HepG2 (cell line): ENCODE data around the gene TRPV4. TPM values are rescaled to one million over a fixed set of nuclear protein-coding genes. Genes with fewer than 3 reads are reported as not detected.

Experiments used
- HOMEZ ChIP-seq: IDR thresholded peaks from 2 replicates; pipeline ENCODE4 v1.6.1; 2016; ENCODE audit warnings: low read depth
- IKZF4 ChIP-seq: sonication (generic); formaldehyde crosslinking; IDR thresholded peaks from 2 replicates; pipeline ENCODE4 v1.5.1; 2020; ENCODE audit warnings: borderline replicate concordance, mild to moderate bottlenecking, low read depth, missing genetic modification reagents; ENCODE audit errors: not compliant biosample characterization
- MAX ChIP-seq: IDR thresholded peaks from 2 replicates; pipeline ENCODE4 v1.6.1; 2012; ENCODE audit warnings: inconsistent platforms
- MIER3 ChIP-seq: IDR thresholded peaks from 2 replicates; pipeline ENCODE4 v1.6.1; 2016; ENCODE audit warnings: missing compliant biosample characterization, borderline replicate concordance
- PRDM10 ChIP-seq: sonication (generic); formaldehyde crosslinking; IDR thresholded peaks from 2 replicates; pipeline ENCODE4 v1.4.0; 2020; ENCODE audit warnings: low read depth, missing genetic modification reagents
- SIX4 ChIP-seq: sonication (generic); formaldehyde crosslinking; IDR thresholded peaks from 2 replicates; pipeline ENCODE4 v1.4.0; 2020; ENCODE audit warnings: missing genetic modification reagents
- SOX5 ChIP-seq: IDR thresholded peaks from 2 replicates; pipeline ENCODE4 v1.6.1; 2016; ENCODE audit warnings: borderline replicate concordance
- TRIM22 ChIP-seq: fragments of 450-650 bp; IDR thresholded peaks from 2 replicates; pipeline ENCODE4 v1.6.1; 2017
- USF2 ChIP-seq, 2 experiments: sonication (generic) in 1 of 2; formaldehyde crosslinking in 1 of 2; IDR thresholded peaks; 2 replicates each; pipeline versions ENCODE4 v1.5.1 to v1.6.1; 2011 to 2020; ENCODE audit warnings: borderline replicate concordance in 1 of 2, low read depth in 1 of 2, low read length in 1 of 2, mild to moderate bottlenecking in 1 of 2, missing genetic modification reagents in 1 of 2, moderate library complexity in 1 of 2
- ZBTB42 ChIP-seq: sonication (generic); formaldehyde crosslinking; IDR thresholded peaks from 2 replicates; pipeline ENCODE4 v1.5.0; 2020; ENCODE audit warnings: mild to moderate bottlenecking, missing genetic modification reagents
- ZFP36 ChIP-seq: fragments of 150-350 bp; IDR thresholded peaks from 2 replicates; pipeline ENCODE4 v1.6.1; 2018; ENCODE audit warnings: borderline replicate concordance, low read length, low read depth; ENCODE audit not compliant: partially characterized antibody
- ZNF205 ChIP-seq: IDR thresholded peaks from 2 replicates; pipeline ENCODE4 v1.6.1; 2018; ENCODE audit warnings: missing biosample characterization, missing genetic modification reagents
- ZNF343 ChIP-seq: sonication (generic); formaldehyde crosslinking; IDR thresholded peaks from 2 replicates; pipeline ENCODE4 v1.4.0; 2020; ENCODE audit warnings: mild to moderate bottlenecking, missing genetic modification reagents
- ZNF550 ChIP-seq: sonication (generic); formaldehyde crosslinking; IDR thresholded peaks from 2 replicates; pipeline ENCODE4 v1.4.0; 2020; ENCODE audit warnings: mild to moderate bottlenecking, missing genetic modification reagents, borderline replicate concordance
- ZNF749 ChIP-seq: sonication (generic); formaldehyde crosslinking; IDR thresholded peaks from 2 replicates; pipeline ENCODE4 v1.8.0; 2022; ENCODE audit warnings: mild to moderate bottlenecking, missing genetic modification reagents, moderate library complexity, borderline replicate concordance
- ZSCAN5A ChIP-seq: sonication (generic); formaldehyde crosslinking; IDR thresholded peaks from 2 replicates; pipeline ENCODE4 v1.8.0; 2022; ENCODE audit warnings: mild to moderate bottlenecking, missing genetic modification reagents, borderline replicate concordance
- polyA plus RNA-seq, 8 experiments: library from polyadenylated mRNA; depleted of rRNA in 3 of 8; stranded (reverse) in 7 of 8; unstranded in 1 of 8; fragments of >200 nt; fragmentation: Illumina TruSeq in 4 of 8; extraction: Trizol in 4 of 8; gene quantifications; 2 replicates each; pipeline versions ENCODE4 v1.2.1 to v1.2.3, GENCODE V29; 2011 to 2016; ENCODE audit warnings: low read depth in 4 of 8, missing spikeins in 1 of 8, mixed read lengths in 1 of 8; ENCODE audit not compliant: insufficient read depth in 1 of 8
- total RNA-seq, 5 experiments: library from RNA; depleted of rRNA; stranded (reverse); fragments of >200 nt; fragmentation: Illumina TruSeq; extraction: Trizol; gene quantifications; 2 replicates each; pipeline ENCODE4 v1.2.3, GENCODE V29; 2016; ENCODE audit warnings: low read depth in 1 of 5

The TRPV4 gene
- total and polyA plus RNA-seq, 2 of the 13 experiments (the other 11 are each of a cell fraction or from before 2014, with no cell fraction given) = 0.66 to 4.7 TPM

GRCh38 chr12:109863847-109864712 lies 30.9 kb upstream of the TRPV4 start (continued):
- TF ChIP-seq TRIM22 (no peak), SIX4 (CRISPR knock-in tag) (0 out of 2 replicates have a peak, but pooled peaks have one; percentile 37), ZSCAN5A (CRISPR knock-in tag) (peak; percentile 79; the same call in 1 of the 2 replicates), USF2 (IDR thresholded peaks at IDR 0.05; ENCODE audit: low read depth, low read length) (no peak), USF2 (CRISPR knock-in tag; IDR thresholded peaks at IDR 0.05; ENCODE audit: borderline replicate concordance) (peak; percentile 46; the same call in 1 of the 2 replicates), ZFP36 (no peak), ZNF343 (no peak), HOMEZ (CRISPR knock-in tag) (no peak), IKZF4 (CRISPR knock-in tag) (peak; percentile 60), ZNF749 (CRISPR knock-in tag) (peak; percentile 46; the same call in 1 of the 2 replicates), ZBTB42 (no peak), ZNF205 (CRISPR knock-in tag) (peak; percentile 59), PRDM10 (CRISPR knock-in tag) (peak; percentile 91), MAX (peak; percentile 75), ZNF550 (CRISPR knock-in tag) (peak; percentile 29; the same call in 1 of the 2 replicates), MIER3 (CRISPR knock-in tag) (peak; percentile 95; the same call in 1 of the 2 replicates), SOX5 (CRISPR knock-in tag) (peak; percentile 84)
